ENCODE data around the gene ARHGAP6. TPM values are rescaled to one million over a fixed set of nuclear protein-coding genes. Genes with fewer than 3 reads are reported as not detected.

Gene ARHGAP6
- total and polyA plus RNA-seq, 2 of the 13 experiments (the other 11 are each of a cell fraction or from before 2014, with no cell fraction given) = 0.11 TPM; not detected in 1

DNA sequence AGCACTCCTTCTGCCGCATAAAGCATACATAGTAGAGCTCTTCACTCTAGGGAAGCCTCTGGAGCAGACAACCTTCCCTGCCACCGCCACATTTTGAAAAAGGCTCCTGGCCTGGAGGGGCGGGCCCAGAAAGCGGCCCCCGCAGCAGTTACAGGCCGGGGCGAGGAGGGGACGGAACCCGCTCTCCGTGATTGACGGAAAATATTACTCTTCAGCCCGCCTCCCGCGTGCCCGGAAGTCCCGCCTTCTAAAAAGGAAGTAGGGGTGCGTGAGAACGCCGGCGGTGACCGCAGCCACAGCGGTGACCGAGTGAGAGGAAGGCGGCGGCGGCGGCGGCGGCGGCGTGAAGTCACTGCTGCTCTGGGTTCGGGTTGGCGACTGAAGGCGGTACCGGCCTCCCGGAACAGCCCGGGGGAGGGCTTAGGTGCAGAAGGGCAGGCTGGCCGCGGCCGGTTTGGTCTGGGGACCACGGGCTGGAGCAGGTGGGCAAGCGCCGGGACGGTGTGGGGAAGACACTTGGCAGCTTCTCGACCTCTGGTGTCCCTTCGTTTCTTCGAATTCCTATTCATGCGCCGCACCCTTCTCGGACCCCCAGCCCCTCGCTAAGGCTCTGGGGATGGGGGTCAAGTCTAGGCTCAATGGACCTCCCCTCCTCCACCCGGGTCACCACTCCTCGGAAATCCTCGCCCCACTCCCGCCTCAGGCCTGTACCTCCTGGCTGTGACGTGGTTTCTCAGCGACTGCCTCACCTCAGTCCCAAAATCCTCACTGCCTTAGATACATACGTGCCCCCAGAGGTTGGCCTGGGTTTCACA, 554.5 kb downstream of the ARHGAP6 start, which contains the start of gene HCCS (continued):
- no peak for TF ChIP-seq NFIB (CRISPR knock-in tag; IDR thresholded peaks at IDR 0.05; ENCODE audit: borderline replicate concordance)
- peak; percentile 65 for TF ChIP-seq ZNF143 (CRISPR knock-in tag; IDR thresholded peaks at IDR 0.05)
- no peak for TF ChIP-seq YEATS4 (CRISPR knock-in tag; IDR thresholded peaks at IDR 0.05; ENCODE audit: borderline replicate concordance)
- TF ChIP-seq HMG20B (CRISPR knock-in tag; conservative IDR thresholded peaks at IDR 0.05) = no peak
- TF ChIP-seq ADNP (CRISPR knock-in tag; IDR thresholded peaks at IDR 0.05) = no peak
- TF ChIP-seq RNF2 (conservative IDR thresholded peaks at IDR 0.05; ENCODE audit: low read depth) = 0 out of 2 replicates have a peak, but pooled peaks have one; percentile 22
- no peak for TF ChIP-seq NKX3-1 (CRISPR knock-in tag; IDR thresholded peaks at IDR 0.05)
- no peak for TF ChIP-seq FOSL1 (CRISPR knock-in tag; IDR thresholded peaks at IDR 0.05; ENCODE audit: borderline replicate concordance)
- TF ChIP-seq JDP2 (CRISPR knock-in tag; IDR thresholded peaks at IDR 0.05; ENCODE audit: borderline replicate concordance) = no peak
- TF ChIP-seq KMT2B (CRISPR knock-in tag; IDR thresholded peaks at IDR 0.05) = peak; percentile 48; the same call in 1 of the 2 replicates
- no peak for TF ChIP-seq NFIC (IDR thresholded peaks at IDR 0.05; ENCODE audit: low read length)
- TF ChIP-seq ISL2 (CRISPR knock-in tag; IDR thresholded peaks at IDR 0.05) = no peak
- TF ChIP-seq ZSCAN21 (CRISPR knock-in tag; IDR thresholded peaks at IDR 0.05; ENCODE audit: borderline replicate concordance) = peak; percentile 36; the same call in 1 of the 2 replicates
- TF ChIP-seq, protein P1, sequence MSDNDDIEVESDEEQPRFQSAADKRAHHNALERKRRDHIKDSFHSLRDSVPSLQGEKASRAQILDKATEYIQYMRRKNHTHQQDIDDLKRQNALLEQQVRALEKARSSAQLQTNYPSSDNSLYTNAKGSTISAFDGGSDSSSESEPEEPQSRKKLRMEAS (IDR thresholded peaks at IDR 0.05) = peak; percentile 41
- TF ChIP-seq ZNF431 (CRISPR knock-in tag; IDR thresholded peaks at IDR 0.05; ENCODE audit: borderline replicate concordance, low read depth) = no peak
- no peak for TF ChIP-seq ZFP36L2 (CRISPR knock-in tag; IDR thresholded peaks at IDR 0.05)
- TF ChIP-seq ZNF614 (CRISPR knock-in tag; IDR thresholded peaks at IDR 0.05; ENCODE audit: borderline replicate concordance) = no peak
- TF ChIP-seq SMARCC2 (IDR thresholded peaks at IDR 0.05) = no peak
- no peak for TF ChIP-seq ZBTB20 (CRISPR knock-in tag; IDR thresholded peaks at IDR 0.05; ENCODE audit: borderline replicate concordance, low read depth)
- TF ChIP-seq ZFP36L1 (CRISPR knock-in tag; IDR thresholded peaks at IDR 0.05) = no peak
- no peak for TF ChIP-seq TIGD3 (CRISPR knock-in tag; IDR thresholded peaks at IDR 0.05; ENCODE audit: borderline replicate concordance)
- no peak for TF ChIP-seq AKNA (CRISPR knock-in tag; IDR thresholded peaks at IDR 0.05; ENCODE audit: borderline replicate concordance)
- peak; percentile 70; the same call in 1 of the 2 replicates for TF ChIP-seq ZSCAN25 (CRISPR knock-in tag; IDR thresholded peaks at IDR 0.05)
- TF ChIP-seq ELF4 (CRISPR knock-in tag; IDR thresholded peaks at IDR 0.05; ENCODE audit: borderline replicate concordance) = no peak
- TF ChIP-seq HDAC2 (CRISPR knock-in tag; IDR thresholded peaks at IDR 0.05) = no peak

All from HepG2 (cell line).